ENCODE measurements around the gene SMG6. TPM values are rescaled to one million over a fixed set of nuclear protein-coding genes. Genes with fewer than 3 reads are reported as not detected.

SMG6 gene
- total RNA-seq, 6 experiments from 2014 or later: 7.4 to 10.4 (median 8.9) TPM

- ATAC-seq (no peak), DNase-seq (no peak)
- TF ChIP-seq POLR2A (IDR thresholded peaks at IDR 0.05): no peak
- TF ChIP-seq CTCF (IDR thresholded peaks at IDR 0.05): no peak
- intact Hi-C loops (cut with DNase I): no loop called here
- H3K27ac ChIP-seq: no peak overlapping the region
- H3K4me1 ChIP-seq: peaks cover 0 to 2% (median 1%) of the 10 kb centered on the region in 4 donors
- no peak overlapping the region for H3K4me3 ChIP-seq
- WGBS (ENCODE audit: insufficient coverage, low coverage, low lambda C conversion rate, missing lambda C conversion rate): 77% methylated on average over 9 of the region's 24 CpGs
- no peaks in the 10 kb centered on the region for H3K9me3 ChIP-seq
- no peaks in the 10 kb centered on the region for H3K36me3 ChIP-seq
- H3K27me3 ChIP-seq: no peaks in the 10 kb centered on the region
Measured at GRCh38 chr17:2018716-2019510, 284.7 kb downstream of the SMG6 start.

- 64% methylated on average over 14 of the region's 19 CpGs for WGBS (ENCODE audit: insufficient coverage, low coverage, low lambda C conversion rate, missing lambda C conversion rate)
- H3K9me3 ChIP-seq: no peaks in the 10 kb centered on the region
- no peaks in the 10 kb centered on the region for H3K27me3 ChIP-seq
- H3K27ac ChIP-seq: no peak overlapping the region
- ATAC-seq: peak; percentile 18 to 43 (median 36)
- H3K36me3 ChIP-seq: no peaks in the 10 kb centered on the region
- peak in 1 of 3 donors; percentile 68 for DNase-seq
- intact Hi-C loops (cut with DNase I): no loop called here
- no peak overlapping the region for H3K4me3 ChIP-seq
- H3K4me1 ChIP-seq: peaks cover 0 to 1% (median under 1%) of the 10 kb centered on the region in 4 donors
- TF ChIP-seq CTCF (IDR thresholded peaks at IDR 0.05) (no peak), POLR2A (IDR thresholded peaks at IDR 0.05) (no peak)
Measured at GRCh38 chr17:2017274-2017941, 286.2 kb downstream of the SMG6 start.

- H3K4me1 ChIP-seq: peaks cover 0 to 11% (median 6%) of the 10 kb centered on the region in 4 donors
- WGBS (ENCODE audit: insufficient coverage, low coverage, low lambda C conversion rate, missing lambda C conversion rate): 90% methylated on average over 4 of the region's 20 CpGs
- no peak overlapping the region for H3K4me3 ChIP-seq
- H3K27ac ChIP-seq: no peak overlapping the region
- TF ChIP-seq CTCF (IDR thresholded peaks at IDR 0.05): no peak
- no peak for TF ChIP-seq POLR2A (IDR thresholded peaks at IDR 0.05)
- ATAC-seq: no peak
- no peaks in the 10 kb centered on the region for H3K9me3 ChIP-seq
- intact Hi-C loops (cut with DNase I): no loop called here
- DNase-seq: no peak
- no peaks in the 10 kb centered on the region for H3K27me3 ChIP-seq
- no peaks in the 10 kb centered on the region for H3K36me3 ChIP-seq
Measured at GRCh38 chr17:2016494-2016893, 287.1 kb downstream of the SMG6 start.

- H3K4me3 ChIP-seq: no peak overlapping the region
- intact Hi-C loops (cut with DNase I): no loop called here
- H3K4me1 ChIP-seq: peaks cover 0 to 20% (median 7%) of the 10 kb centered on the region in 4 donors
- ATAC-seq: no peak
- WGBS (ENCODE audit: insufficient coverage, low coverage, low lambda C conversion rate, missing lambda C conversion rate): 49% methylated on average over 7 of the region's 14 CpGs
- H3K9me3 ChIP-seq: no peaks in the 10 kb centered on the region
- H3K27ac ChIP-seq: no peak overlapping the region
- H3K27me3 ChIP-seq: no peaks in the 10 kb centered on the region
- no peak for DNase-seq
- TF ChIP-seq CTCF (IDR thresholded peaks at IDR 0.05) (no peak), POLR2A (IDR thresholded peaks at IDR 0.05) (no peak)
- no peaks in the 10 kb centered on the region for H3K36me3 ChIP-seq
Measured at GRCh38 chr17:2015314-2015713, 288.3 kb downstream of the SMG6 start.
